HG02798 (cell line): ENCODE measurements around the gene GPBAR1.

Experiments used
- ATAC-seq: cut with Tn5 transposase; IDR thresholded peaks from one replicate; pipeline ENCODE4 v1.9.1; 2021; ENCODE audit warnings: mild to moderate bottlenecking; ENCODE audit not compliant: unreplicated experiment, poor library complexity

The GPBAR1 gene

DNA sequence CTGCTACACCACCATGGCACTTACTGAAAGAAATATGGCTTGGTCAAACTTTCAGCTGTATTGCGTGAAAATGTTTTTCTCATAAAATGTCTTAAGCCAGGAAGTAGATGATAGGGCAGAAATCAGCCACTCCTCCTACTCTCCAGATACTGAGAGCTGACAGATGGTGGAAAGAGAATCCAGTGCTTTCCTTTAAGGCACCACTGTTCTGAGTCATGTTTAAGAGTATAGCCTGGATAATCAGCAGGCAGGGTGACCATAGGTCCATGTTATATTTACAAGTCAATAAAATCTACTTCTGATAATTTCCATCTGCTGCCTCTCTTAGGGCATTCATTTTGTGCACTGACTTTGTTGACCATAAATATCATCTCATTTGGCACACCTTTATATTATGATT lies 21.9 kb upstream of the GPBAR1 start:
- no peak for ATAC-seq

DNA sequence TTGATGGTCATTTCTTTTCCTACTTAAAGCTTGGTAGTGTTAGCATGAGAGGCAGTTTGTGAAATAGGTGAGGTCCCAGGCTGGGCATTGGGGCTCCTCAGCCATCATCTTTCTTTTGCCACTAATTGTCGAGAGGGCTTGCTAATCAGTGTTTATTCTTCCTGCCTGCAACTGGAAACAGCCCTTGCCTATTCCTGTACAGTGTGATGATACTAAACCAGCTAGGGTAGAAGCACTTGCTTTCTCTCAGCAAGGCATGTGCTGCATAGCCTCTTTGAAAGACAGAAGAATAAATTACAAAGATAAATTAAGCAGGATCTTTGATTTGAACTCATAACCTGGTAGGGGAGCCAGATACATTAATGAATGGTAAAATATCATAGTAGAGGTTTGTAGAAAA lies 16.6 kb upstream of the GPBAR1 start:
- ATAC-seq, result no peak

DNA sequence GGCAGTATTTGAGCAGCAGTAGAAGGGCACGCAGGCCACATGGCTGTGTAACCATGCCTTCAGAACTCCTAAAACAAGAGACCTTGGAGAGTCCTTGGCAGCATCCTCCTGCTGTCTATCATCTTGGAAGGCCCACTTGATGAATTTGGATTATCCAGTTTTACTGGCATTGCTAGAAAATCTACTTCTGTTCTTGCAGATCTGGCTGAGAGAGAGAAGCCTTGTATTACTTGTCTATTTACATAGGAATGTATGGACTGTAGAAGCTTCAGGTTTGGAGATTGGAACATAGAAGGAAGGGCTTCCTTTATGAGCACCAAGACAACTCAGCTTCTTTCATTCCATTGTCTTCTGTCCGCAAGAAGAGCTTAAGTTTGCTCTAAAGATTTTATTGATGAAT lies 16.1 kb upstream of the GPBAR1 start:
- no peak for ATAC-seq

DNA sequence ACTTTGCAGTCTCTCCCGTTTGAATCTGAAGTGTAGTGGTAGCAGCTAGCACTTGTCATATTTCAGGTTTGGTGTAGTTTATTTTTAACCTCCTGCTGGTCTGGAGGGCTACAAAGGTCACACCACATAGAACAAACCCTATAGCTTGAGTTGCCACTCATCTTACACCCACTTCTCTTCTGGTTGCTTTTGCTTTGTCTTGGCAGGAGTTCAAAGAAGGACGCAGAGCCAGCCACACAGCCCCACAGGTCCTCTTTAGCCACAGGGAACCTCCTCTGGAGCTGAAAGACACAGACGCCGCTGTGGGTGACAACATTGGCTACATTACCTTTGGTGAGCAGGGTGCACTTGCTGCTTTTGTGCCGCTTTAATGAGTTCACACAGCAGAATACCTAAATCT lies 15.6 kb upstream of the GPBAR1 start:
- ATAC-seq, result no peak

DNA sequence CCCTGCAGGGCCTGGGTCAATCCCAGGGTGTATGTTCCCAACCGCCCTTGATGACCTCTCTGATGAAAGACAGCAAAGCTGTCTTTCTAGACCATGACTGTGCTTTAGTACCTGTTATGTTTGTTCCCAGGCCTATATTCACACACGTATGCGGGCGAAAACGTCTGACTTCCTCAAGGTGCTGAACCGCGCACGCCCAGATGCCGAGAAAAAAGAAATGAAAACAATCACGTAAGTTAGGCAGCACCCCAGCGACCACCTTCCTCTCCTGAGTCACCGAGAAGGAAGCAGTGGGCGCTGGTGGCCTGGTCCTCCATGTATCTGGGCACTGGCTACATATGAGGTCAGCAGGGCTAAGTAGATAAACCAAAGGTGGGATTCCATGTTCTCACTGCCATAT lies 11.1 kb upstream of the GPBAR1 start:
- ATAC-seq, result no peak

DNA sequence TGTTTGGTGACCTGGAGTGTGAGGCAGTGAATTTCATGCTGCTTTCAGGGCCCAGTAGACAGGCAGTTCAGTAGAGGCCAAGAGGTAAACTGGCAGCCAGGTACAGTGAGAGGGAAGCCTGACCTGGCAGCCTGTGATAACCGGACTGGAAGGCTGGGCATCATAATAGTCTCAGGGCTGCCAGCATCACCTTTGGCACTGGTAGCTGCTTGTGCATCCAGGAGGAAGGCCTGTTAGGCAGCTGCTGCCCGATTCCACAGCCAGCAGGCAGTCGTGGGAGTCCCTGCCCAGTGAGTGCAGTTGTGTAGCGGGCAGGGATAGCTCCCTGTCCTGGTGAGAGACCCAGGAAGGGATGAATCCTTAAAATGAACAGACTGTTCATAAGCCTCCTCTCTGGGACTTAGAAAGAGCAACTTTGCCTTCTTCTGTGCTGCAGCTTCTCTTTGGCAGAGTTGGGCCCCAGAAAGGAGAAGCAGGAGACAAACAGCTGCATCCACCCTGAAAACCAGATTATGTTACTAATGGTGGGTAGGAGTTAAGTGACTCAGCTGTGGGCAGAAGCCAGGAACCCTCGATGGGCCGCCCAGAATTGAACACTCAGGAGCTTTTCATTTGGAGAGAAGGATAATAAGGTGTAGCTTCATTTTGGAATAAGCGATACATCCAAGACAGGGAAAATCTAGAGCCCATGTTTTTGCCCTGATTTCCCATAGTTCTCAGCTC lies 8.1 kb upstream of the GPBAR1 start:
- ATAC-seq, result no peak

DNA sequence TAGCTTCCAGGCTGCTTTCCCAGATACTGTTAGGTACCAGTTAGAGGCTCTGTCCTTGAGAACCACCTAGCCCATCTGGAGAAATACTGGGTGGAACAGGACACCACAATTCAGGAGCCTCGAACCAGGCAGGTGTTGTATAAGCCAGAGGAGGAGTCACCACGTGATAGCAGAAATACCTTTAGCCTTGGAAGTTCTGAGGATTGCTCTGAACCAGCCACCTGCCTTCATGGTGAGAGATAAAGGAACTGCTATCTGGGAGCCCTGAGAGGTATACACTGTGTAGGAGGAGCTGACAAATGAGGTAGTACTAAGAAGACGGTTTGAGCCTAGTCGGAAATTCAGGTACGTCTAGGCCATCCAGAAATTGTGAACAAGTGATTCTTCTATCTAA lies 7.6 kb upstream of the GPBAR1 start:
- no peak for ATAC-seq

DNA sequence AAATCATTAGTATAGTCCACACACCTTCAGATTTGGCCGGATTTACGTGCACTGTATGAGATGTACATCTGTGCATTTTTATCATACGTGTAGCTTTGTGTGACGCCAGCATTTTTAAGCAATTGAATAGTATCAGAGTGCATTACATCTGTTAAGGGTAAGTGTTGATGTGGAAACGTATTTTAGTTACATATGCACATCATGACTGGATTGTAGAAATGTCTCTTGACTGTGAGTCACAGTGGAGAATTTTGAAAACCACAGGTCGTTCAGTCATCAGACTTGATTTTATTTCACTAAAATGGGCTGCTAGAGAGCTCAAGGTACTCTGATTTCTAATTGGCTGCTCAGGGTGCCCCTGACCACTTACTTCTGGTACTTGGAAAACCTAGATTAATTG lies 5.4 kb upstream of the GPBAR1 start:
- ATAC-seq, result no peak

DNA sequence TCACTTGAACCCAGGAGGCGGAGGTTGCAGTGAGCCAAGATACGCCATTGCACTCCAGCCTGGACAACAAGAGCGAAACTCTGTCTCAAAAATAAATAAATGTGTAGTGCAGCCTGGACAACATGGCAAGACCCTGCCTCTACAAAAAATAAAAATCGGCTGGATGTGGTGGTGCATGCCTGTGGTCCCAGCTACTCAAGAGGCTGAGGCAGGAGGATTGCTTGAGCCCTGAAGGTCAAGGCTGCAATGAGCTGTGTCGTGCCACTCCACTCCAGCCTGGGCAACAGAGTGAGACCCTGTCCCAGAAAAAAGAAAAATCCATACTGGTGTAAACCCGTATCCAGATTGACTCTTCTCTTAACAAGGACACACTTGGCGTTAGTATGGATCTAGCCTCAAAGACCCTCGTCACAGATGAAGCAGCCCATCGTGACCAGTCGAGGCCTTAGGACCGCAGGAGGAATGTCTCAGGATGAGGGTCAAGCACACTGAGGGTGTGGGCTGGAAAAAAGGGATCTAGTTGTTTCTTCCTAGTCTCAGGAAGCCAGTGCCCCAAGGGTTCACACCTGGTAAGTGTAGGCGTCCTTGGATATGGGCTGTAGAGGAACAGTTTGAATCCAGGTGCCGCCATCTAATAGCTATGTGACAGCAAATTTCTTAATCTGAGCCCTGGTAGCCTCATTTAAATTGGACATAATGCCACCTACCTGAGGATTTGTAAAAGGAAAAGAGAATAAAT lies 4.0 kb upstream of the GPBAR1 start:
- ATAC-seq, result no peak

DNA sequence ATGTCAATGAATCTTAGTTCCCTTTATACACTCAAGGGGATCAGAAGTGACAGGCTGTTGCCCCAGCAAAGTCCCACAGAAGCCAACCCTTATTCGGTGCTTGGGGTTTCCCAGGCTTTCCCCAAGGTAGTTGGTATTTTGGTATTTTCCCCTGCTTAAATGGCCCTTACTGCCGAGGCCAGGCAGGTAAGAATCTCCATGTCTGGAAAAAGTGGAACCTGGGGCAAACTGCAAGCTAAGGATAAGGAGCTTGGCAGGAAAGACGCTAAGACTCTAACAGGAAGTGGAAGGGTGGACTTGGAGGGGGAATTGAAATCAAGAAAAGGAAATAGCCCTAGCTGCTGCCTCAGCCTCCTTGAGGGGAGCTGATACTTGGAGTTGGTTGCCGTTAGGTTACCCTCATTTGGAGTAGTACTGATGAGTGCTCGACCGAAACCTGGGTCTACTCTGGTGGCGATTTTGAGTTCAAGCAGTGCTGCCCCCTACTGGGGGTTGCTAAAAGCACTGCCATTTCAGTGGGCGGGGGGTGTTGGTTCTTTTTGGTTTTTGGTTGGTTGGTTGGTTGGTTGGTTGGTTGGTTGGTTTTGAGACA lies 3.3 kb upstream of the GPBAR1 start:
- peak; percentile 62 for ATAC-seq

DNA sequence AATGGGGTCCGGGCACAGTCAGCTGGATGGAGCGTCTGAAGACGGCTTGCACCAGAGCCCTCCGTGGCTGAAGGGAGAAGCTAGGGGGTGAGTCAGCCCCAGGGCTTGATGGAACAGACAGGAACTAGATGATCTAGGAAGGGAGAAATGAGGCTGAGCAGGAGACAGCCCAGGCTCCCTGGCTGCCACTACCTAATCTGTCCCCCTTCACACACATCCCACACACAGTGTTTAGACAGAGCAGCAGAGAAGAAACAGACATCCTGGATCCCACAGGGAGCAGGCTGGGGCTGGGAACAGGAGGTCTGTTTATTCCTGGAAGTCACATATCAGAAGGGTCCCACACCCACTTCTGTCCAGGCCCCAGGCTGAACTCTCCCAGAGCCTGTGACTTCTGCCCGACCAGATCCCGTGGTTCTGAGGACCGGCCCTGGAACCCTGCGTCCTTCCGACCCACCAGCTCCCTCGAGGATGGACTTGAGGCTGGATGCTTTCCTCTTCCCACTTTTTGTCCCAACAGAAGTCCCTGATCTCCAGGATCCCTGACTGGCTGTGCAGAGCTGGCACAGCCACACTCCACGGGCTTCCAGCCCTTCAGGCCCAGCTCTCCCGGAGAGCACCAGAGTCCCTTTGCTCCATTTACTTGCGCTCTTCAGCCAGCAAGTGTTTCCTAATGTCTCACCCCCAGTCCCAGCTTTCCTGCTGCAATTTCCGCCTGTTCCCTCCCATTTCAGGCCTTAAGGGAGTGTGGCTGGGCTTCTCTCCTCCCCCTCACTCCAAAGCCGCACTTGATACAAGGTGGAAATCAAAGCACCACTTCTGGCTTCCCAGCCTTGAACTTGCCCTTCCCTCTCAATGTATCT lies 1.5 kb upstream of the GPBAR1 start:
- no peak for ATAC-seq

DNA sequence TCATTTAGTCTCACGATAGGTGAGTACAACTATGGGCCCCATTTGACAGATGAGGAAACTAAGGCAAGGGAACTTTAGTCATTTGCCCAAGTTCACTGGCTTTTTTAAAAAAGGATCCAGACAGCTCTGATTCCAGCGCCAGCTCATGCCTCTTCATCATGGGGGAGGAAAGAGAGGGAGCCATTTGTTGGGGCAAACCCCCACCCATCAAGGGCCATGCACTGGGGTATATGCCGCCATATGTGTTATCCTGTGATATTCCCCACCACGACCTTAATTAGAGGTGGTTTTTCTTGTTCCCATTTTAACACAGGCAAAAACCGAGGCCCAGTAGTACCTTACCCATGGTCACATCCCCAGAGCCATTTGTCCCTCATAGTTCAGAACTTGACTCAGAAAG lies 649 bp upstream of the GPBAR1 start:
- ATAC-seq, result no peak

DNA sequence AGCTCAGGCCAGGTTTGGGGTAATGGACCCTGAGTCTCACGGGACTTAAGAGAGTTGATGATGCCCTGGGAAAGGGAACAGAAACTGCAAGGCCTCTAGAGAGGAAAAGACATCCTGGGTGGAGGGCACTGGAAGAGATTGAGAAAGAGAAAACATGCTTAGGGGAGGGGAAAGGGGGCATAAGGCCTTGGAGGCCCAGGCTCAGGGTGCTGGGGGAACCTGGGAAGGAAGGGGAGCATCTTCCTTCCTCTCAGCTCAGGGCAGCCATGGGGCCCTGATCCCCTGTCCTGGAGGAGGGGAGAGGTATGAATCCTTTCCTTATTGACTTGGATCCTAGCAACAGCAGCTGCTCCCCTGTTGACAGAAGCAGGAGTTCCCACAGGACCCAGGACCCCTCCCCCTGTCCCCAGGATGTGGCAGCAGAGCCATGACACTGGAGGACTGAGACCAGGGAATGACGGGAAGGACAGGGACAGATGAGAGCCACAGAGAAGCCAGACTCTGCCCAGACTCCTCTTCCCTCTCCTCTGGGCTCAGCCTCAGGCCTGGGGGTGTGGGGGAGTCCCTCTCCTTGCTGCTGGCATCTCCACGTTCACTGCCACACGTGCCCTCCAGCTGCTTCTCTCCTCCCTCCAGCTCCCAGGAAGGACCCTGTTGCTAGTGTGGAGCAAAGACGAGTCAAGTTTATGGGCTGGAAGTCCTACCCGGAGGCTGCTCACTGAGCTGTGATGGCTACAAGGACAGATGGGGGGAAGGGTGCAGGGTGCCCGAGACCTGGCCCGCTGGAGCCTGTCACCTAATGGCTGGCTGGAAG lies 815 bp downstream of the GPBAR1 start:
- no peak for ATAC-seq

DNA sequence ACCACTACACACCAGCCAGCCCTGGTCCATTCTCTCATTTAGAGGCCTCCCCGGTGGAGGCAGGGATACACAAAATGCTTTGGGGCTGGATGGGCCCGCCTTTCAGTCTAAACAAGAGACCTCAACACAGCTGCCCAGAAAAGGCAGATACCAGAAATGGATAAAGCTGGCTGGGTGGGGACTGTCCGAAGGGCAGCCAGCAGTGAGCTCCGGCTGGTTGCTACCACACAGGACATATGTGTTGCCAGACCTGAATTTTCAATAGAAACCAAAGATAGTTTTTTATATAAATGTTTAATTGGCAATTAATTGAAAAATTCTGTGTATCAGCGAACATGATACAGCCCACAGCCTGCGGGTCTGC lies 1.4 kb downstream of the GPBAR1 start:
- ATAC-seq, result no peak

DNA sequence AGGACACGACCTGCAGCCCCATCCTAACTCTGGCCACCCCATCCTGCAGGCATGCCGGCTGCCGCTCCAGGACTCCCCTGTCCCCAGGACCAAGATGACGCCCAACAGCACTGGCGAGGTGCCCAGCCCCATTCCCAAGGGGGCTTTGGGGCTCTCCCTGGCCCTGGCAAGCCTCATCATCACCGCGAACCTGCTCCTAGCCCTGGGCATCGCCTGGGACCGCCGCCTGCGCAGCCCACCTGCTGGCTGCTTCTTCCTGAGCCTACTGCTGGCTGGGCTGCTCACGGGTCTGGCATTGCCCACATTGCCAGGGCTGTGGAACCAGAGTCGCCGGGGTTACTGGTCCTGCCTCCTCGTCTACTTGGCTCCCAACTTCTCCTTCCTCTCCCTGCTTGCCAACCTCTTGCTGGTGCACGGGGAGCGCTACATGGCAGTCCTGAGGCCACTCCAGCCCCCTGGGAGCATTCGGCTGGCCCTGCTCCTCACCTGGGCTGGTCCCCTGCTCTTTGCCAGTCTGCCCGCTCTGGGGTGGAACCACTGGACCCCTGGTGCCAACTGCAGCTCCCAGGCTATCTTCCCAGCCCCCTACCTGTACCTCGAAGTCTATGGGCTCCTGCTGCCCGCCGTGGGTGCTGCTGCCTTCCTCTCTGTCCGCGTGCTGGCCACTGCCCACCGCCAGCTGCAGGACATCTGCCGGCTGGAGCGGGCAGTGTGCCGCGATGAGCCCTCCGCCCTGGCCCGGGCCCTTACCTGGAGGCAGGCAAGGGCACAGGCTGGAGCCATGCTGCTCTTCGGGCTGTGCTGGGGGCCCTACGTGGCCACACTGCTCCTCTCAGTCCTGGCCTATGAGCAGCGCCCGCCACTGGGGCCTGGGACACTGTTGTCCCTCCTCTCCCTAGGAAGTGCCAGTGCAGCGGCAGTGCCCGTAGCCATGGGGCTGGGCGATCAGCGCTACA lies 2.1 kb downstream of the GPBAR1 start:
- ATAC-seq, result no peak

DNA sequence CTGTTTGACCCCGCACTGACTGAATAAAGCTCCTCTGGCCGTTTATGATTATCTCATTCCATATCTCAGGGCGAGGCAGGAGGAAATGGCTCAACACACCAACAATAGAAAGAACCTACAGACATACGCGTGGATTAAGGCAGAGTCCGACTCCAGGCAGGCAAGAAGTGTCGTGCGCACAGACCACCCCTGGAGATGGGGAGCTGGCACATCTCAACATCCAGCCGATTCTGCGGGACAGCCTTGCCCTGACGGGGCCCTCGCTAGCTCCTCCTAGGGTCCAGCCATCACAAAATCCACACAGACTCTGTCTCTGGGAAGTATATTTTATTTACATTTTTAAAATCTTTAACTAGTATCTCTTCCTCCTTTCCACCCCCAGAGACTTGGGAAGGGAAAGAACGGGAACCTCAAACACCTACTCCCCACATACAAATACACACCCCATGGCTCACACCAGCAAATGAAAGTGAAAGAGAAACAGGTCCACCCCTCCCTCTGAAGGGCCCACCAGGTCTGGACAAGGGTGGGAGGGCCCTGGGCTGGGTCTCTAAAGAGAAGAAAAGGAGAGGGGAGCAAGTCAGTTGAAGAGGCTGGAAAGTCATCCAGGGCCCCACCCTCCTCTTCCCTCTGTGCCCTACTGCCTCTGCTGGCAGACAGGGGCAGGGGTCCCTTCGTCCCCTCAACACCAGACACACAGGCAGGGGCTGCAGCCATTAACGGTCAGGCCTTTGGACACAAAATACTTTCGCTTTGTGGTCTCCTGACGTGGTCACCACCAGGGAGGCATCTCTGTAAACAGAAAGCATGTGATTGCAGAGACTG lies 3.2 kb downstream of the GPBAR1 start:
- no peak for ATAC-seq

DNA sequence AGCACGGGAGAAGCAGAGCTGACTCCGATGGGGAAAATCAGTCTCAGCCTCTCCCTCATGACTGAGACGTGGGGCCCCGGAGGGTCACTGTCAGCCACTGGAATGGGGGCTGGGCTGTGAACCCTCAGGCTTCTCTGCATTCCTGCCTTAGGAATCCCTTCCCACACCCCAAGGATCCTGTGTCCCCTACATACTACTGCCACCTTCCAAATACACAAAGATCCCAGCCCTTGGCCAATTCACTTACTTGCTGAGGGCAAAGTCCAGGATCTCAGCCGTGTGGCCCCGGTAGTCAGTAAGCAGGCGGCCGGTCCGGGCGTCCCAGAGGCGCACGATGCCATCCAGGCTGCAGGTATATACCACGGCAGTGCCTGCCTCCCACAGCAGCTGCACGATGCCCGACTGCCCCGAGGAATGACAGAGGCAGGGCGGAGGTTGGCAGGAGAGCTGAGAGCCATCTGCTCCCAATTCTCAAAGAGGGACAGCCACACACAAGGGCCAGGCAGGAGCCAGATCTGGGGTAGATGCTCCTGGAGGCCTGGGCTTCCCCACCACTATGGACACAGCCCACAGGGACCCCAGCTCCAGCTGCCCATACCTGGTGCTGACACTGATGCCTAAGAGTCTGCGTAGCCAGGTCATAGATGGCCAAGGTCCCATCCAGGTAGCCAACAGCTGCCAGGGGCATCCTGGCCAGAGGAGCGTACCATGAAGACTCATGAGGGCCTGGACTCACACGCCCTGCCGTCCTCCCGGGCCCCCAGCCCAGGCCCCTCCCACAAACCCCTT lies 4.2 kb downstream of the GPBAR1 start:
- no peak for ATAC-seq
